GM13977 (cell line): Measurements from ENCODE around the gene TP73.

Experiments
- DNase-seq: peaks from one replicate; pipeline ENCODE4 v3.0.0; 2012; ENCODE audit warnings: low spot score
- CTCF ChIP-seq: IDR thresholded peaks from 2 replicates; pipeline ENCODE4 v1.5.1; 2012; ENCODE audit warnings: mild to moderate bottlenecking, control low read depth; ENCODE audit not compliant: insufficient read depth; ENCODE audit errors: extremely low read depth, missing control alignments
- in situ Hi-C: fragments of 300-500 bp; cut with MboI; formaldehyde crosslinking; loops from one replicate; pipeline ENCODE4 v1.12.0; 2022; ENCODE audit warnings: low sequenced_read_pairs, low pct_unique_long_range_greater_than_20kb, mixed read lengths, inconsistent platforms; ENCODE audit not compliant: unreplicated experiment

TP73 gene

GRCh38 chr1:3776231-3776961 is 124.1 kb downstream of the TP73 start:
- DNase-seq = peak; percentile 23
- in situ Hi-C loops = no loop called here
- TF ChIP-seq CTCF = no peak

- TF ChIP-seq CTCF = no peak
- no peak for DNase-seq
- in situ Hi-C loops = no loop called here
Measured at GRCh38 chr1:3777078-3777547, 124.8 kb downstream of the TP73 start.

- DNase-seq = no peak
- in situ Hi-C loops = no loop called here
- no peak for TF ChIP-seq CTCF
Measured at GRCh38 chr1:3777647-3778589, 125.6 kb downstream of the TP73 start.

GRCh38 chr1:3778590-3779264 is 126.4 kb downstream of the TP73 start:
- no peak for TF ChIP-seq CTCF
- no peak for DNase-seq
- in situ Hi-C loops = no loop called here

GRCh38 chr1:3779265-3779911 is 127.1 kb downstream of the TP73 start:
- no peak for TF ChIP-seq CTCF
- in situ Hi-C loops = no loop called here
- no peak for DNase-seq

- TF ChIP-seq CTCF = no peak
- DNase-seq = no peak
- in situ Hi-C loops = no loop called here
Measured at GRCh38 chr1:3779912-3780416, 127.6 kb downstream of the TP73 start.
